ES-I3 (cell line): ENCODE data around the gene THSD1.
"Not testable (repeated sequence)": the region's sequence is repeated elsewhere in the genome, so short reads cannot be mapped to it uniquely, and the experiment has no call there.

Experiments
- H3K36me3 ChIP-seq: 2 replicates; pipeline ENCODE4 v1.6.1; 2013; ENCODE audit warnings: mild to moderate bottlenecking, low read length, control low read depth, moderate library complexity; ENCODE audit not compliant: insufficient read depth
- H3K4me1 ChIP-seq: 2 replicates; pipeline ENCODE4 v1.6.1; 2013; ENCODE audit warnings: mild to moderate bottlenecking, control low read depth, low read length; ENCODE audit not compliant: insufficient read depth
- H3K9ac ChIP-seq: 2 replicates; pipeline ENCODE4 v1.6.1; 2013; ENCODE audit warnings: low read depth, mild to moderate bottlenecking, low read length, moderate library complexity
- H3K9me3 ChIP-seq: 2 replicates; pipeline ENCODE4 v1.6.1; 2013; ENCODE audit warnings: mild to moderate bottlenecking, low read length, moderate library complexity; ENCODE audit not compliant: control insufficient read depth, insufficient read depth

The THSD1 gene

DNA sequence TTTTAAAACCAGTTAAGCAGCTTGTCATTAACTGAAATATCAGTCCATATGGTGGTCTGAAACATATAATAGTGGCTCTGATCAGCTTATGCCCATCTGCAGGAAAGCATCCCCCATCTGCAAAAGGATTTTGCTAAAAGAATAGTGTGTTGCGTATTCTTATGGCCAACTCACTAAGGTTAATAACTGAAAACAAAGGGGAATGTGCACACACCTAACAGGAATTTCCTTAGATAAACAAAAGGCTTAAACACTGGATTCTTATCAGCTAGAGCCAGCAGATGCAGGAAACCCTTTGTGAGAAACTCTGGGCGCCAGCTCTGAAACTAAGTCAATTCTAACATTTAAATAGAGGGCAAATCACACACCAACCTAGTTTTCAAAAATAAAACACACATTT is 22.3 kb upstream of the THSD1 start:
- Histone ChIP-seq H3K9me3 (no peaks in the 10 kb centered on the region), H3K4me1 (no peaks in the 10 kb centered on the region), H3K36me3 (no peaks in the 10 kb centered on the region), H3K9ac (no peak overlapping the region)

DNA sequence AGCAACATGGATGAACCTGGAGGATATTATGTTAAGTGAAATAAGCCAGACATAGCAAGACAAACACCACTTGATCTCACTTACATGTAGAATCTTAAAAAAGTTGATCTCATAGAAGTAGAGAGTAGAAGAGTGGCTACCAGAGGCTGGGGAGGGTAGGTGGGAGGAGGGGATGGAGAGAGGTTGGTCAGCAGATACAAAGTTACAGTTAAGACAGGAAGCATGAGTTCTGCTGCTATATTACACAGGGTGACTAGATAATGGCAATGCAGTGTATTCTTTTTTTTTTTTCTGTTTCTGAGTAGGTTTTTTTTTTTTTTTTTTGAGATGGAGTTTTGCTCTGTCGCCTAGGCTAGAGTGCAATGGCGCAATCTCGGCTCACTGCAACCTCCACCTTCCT is 15.2 kb upstream of the THSD1 start:
- Histone ChIP-seq H3K4me1 (no peaks in the 10 kb centered on the region), H3K9ac (no peak overlapping the region), H3K36me3 (no peaks in the 10 kb centered on the region), H3K9me3 (no peaks in the 10 kb centered on the region)

DNA sequence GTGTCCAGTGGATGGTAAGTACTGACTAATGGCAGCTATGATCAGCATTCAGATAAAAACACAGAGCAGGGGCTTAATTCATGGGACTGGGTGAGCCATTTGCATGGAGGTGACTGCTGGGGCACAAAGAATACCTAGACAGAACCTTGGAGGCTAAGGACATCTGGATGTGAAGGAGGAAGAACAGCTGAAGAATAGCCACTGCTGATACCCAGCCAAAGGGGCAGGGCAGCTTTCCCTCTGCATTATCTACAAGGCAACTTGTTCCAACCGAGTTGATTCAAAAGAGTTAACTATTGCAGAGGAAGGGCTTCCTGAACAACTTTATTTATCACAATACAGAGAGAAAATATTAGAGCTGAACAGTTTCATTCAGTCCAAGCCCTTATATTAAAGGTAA is 13.1 kb upstream of the THSD1 start:
- Histone ChIP-seq H3K9me3 (no peaks in the 10 kb centered on the region), H3K36me3 (peaks cover 5% of the 10 kb centered on the region; the same call in 1 of the 2 replicates), H3K4me1 (no peaks in the 10 kb centered on the region), H3K9ac (no peak overlapping the region)

DNA sequence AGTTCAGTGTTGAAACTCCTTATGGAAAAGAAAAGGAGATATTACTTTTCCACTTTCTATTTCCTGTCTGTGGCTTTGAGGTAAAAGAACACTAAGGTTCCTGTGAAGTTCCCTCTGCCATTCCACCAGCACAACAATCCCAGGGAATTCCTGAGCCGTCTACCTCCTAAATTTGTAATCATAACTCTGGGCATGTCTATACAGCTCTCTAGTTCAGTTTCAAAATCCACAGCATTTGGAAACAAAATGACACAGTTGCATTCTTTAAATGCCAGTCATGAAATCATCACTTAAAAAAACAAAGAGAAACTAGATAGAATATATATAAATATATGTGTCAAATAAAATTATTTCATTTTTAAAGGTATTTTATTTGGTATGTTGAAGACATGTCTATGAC is 9.0 kb upstream of the THSD1 start:
- Histone ChIP-seq H3K9ac (no peak overlapping the region), H3K36me3 (peaks cover 5% of the 10 kb centered on the region; the same call in 1 of the 2 replicates)

GRCh38 chr13:52414051-52414450 is 8.1 kb upstream of the THSD1 start:
- no peaks in the 10 kb centered on the region for H3K9me3 ChIP-seq
- no peaks in the 10 kb centered on the region for H3K4me1 ChIP-seq
- H3K9ac ChIP-seq: no peak overlapping the region
- H3K36me3 ChIP-seq: peaks cover 5% of the 10 kb centered on the region; the same call in 1 of the 2 replicates

More for the DNA sequence above, 9.0 kb upstream of the THSD1 start:
- H3K9me3 ChIP-seq: no peaks in the 10 kb centered on the region
- H3K4me1 ChIP-seq: no peaks in the 10 kb centered on the region

- no peaks in the 10 kb centered on the region for H3K4me1 ChIP-seq
- H3K9me3 ChIP-seq: no peaks in the 10 kb centered on the region
- no peak overlapping the region for H3K9ac ChIP-seq
- H3K36me3 ChIP-seq: peaks cover 5% of the 10 kb centered on the region; the same call in 1 of the 2 replicates
Measured at GRCh38 chr13:52412128-52412527, 6.2 kb upstream of the THSD1 start.

GRCh38 chr13:52411629-52412028 is 5.7 kb upstream of the THSD1 start:
- Histone ChIP-seq H3K9ac (no peak overlapping the region), H3K9me3 (no peaks in the 10 kb centered on the region), H3K4me1 (no peaks in the 10 kb centered on the region), H3K36me3 (peaks cover 5% of the 10 kb centered on the region; the same call in 1 of the 2 replicates)

GRCh38 chr13:52408071-52408658 is 2.2 kb upstream of the THSD1 start:
- not testable (repeated sequence) for H3K9ac ChIP-seq, H3K9me3 ChIP-seq, H3K4me1 ChIP-seq, H3K36me3 ChIP-seq

GRCh38 chr13:52407436-52407835 is 1.5 kb upstream of the THSD1 start:
- not testable (repeated sequence) for H3K4me1 ChIP-seq, H3K9ac ChIP-seq, H3K9me3 ChIP-seq, H3K36me3 ChIP-seq

DNA sequence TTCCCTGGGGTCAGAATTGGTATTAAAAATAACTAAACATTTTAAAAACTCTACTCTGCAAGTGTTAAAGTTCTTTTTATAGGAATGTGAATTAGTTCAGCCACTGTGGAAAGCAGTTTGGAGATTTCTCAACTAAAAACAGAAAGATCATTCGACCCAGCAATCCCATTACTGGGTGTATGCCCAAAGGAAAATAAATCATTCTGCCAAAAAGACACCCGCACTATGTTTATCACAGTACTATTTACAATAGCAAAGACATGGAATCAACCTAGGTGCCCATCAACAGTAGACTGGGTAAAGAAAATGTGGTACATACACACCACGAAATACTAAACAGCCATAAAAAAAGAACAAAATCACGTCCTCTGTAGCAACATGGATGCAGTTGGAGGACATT is 657 bp upstream of the THSD1 start:
- Histone ChIP-seq H3K4me1 (no peaks in the 10 kb centered on the region; the same call in 1 of the 2 replicates), H3K9ac (no peak overlapping the region), H3K9me3 (no peaks in the 10 kb centered on the region), H3K36me3 (no peaks in the 10 kb centered on the region)

DNA sequence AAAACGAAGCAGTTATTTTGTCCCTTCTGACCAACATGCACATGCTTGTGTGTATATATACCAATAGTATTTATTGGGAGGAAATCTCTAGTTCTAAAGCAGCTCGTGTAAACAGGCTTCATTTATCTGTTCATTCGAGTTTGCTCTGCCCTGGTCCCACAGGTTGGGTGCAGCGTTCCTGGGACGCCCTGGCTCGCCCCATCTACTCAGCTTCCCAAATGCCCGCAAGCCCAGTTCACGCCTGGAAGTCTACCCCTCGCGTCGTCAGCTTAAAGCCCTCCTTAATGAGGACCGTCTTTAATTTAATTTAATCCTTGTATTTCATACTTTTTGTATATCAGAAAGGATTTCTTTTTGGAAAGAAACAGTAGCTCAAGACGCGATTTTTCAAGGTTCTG is 604 bp downstream of the THSD1 start:
- Histone ChIP-seq H3K9me3 (no peaks in the 10 kb centered on the region), H3K4me1 (no peaks in the 10 kb centered on the region; the same call in 1 of the 2 replicates), H3K9ac (peak overlapping the region; percentile 48; the same call in 1 of the 2 replicates)

DNA sequence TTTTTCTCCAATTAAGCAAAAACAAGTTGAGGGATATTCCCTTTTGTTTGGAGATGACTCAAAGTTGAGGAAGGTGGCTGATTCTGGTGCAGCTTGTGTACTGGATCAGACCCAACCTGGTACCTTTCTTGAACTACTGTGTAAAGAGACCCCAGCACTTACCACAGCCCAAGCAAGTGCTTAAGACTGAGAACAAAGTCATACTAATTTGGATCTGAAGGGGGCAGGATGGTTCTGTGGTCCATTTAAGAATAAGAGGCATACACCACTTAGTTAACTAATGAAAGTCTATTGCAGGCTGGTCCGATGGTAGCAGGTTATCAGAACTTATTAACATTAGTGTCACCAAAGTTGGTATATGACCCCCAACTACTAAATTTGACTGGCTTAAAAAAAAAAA is 6.3 kb downstream of the THSD1 start:
- H3K9me3 ChIP-seq: no peaks in the 10 kb centered on the region
- no peak overlapping the region for H3K9ac ChIP-seq
- no peaks in the 10 kb centered on the region for H3K36me3 ChIP-seq
- no peaks in the 10 kb centered on the region; the same call in 1 of the 2 replicates for H3K4me1 ChIP-seq

More for the DNA sequence above, 604 bp downstream of the THSD1 start:
- H3K36me3 ChIP-seq: no peaks in the 10 kb centered on the region

DNA sequence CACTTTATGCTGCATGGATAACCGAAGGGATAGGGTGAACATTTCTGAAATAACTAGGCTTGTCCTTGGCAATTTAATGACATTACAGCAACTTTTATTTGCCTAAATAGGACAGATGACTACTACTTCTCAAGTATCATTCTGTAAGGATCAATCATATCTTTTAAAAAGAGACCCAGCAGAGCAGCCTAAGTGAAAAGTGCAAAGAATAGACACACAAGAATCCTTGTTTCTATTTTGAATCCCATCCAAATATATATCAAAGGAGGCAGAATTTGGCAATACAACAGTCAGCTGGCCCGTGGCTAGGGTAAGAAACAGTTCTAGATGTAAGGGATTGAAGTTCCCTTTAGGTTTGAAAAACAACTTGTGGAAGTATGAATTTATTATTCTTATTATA is 6.9 kb downstream of the THSD1 start:
- no peak overlapping the region for H3K9ac ChIP-seq
- H3K9me3 ChIP-seq: no peaks in the 10 kb centered on the region
- H3K36me3 ChIP-seq: no peaks in the 10 kb centered on the region
- H3K4me1 ChIP-seq: no peaks in the 10 kb centered on the region

- Histone ChIP-seq H3K9me3 (no peaks in the 10 kb centered on the region), H3K9ac (no peak overlapping the region), H3K36me3 (no peaks in the 10 kb centered on the region), H3K4me1 (no peaks in the 10 kb centered on the region)
Measured at GRCh38 chr13:52395704-52396103, 10.3 kb downstream of the THSD1 start.

- Histone ChIP-seq H3K36me3 (no peaks in the 10 kb centered on the region), H3K9ac (no peak overlapping the region), H3K4me1 (no peaks in the 10 kb centered on the region), H3K9me3 (no peaks in the 10 kb centered on the region)
Measured at GRCh38 chr13:52394586-52394985, 11.4 kb downstream of the THSD1 start.
